GM18517 (cell line): ENCODE results near the gene ST3GAL3.

Experiments
- ATAC-seq: cut with Tn5 transposase; IDR thresholded peaks from one replicate; pipeline ENCODE4 v1.9.1; 2021; ENCODE audit warnings: mild to moderate bottlenecking, moderate library complexity; ENCODE audit not compliant: unreplicated experiment

ST3GAL3 gene

DNA sequence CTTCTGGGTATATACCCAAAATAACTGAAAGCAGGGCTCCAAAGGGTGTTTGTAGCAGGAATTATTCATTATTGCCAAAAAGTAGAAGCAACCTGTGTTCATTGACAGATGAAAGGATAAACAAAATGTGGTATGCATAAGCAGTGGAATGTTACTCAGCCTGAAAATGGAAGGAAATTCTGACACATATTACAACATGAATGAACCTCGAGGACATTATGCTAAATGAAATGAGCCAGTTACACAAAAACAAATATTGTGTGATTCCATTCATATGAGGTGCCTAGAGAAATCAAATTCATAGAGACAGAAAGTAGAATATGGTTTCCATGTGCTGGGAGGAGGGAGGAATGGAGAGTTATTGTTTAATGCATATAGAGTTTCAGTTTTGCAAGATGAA lies 140.0 kb downstream of the ST3GAL3 start:
- ATAC-seq, result no peak

DNA sequence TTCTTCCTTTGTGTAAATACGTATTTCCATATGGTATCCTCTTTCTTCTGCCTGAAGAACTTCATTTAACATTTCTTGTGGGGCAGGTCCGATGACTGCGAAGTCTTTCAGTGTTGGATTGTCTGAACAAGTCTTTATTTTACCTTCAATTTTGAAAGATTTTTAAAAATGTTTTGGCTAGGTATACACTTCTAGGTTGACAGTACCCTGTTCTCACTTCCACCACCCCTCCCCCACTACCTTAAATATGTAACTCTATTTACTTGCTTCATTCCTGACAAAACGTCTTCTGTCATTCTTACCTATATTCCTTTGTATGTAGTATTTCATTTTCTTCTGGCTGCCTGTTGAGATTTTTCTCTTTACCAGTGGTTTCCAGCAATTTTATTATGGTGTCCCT lies 140.5 kb downstream of the ST3GAL3 start:
- ATAC-seq, result no peak

DNA sequence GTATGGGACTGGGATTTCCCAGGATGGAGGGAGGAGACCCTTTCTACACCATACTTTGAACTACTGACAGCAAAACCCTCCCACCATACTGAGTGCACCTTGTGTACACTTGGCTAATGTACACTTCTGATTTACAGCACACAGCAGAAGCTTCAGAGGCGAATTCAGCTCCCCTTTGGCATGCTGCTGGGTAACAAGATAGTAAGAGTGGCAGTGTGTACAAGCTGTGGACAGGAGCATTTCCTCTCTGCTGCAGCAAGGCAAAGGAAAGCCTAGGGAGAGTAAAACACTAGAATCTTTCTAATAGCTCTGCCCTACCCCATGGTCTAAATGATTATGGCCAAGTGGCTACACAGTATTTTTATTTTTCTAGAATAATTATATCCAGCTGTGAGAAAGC lies 142.3 kb downstream of the ST3GAL3 start:
- ATAC-seq, result no peak

DNA sequence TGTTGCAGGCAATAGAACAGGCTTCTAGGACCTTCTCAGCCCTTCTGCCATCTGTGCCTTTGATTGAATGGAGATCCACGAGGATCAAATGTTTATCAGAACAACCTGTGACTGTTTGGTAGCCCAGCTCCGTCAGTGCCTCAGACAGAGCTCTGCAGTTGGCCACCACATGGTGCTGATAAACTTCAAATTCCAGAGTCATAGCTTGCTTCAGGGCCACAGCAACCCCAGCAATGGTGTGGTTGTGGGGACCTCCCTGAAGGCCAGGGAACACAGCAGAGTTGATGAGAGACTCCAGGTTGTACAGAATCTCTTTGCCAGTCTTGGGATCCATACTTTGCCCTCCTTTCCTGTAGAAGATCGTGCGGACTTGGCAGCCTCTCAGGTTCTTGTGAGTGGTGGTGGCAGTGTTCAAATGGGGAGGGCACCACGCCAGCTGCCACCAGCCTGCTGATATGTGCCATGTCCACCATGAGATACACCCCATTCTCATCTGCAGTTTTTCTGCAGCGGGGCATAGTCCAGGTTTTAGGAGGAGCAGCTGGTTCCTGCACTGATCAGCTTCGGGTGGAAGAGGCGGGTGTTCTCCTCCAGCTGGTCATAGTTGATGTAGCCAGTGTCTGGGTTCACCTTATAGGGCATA lies 143.4 kb downstream of the ST3GAL3 start:
- ATAC-seq, result no peak

DNA sequence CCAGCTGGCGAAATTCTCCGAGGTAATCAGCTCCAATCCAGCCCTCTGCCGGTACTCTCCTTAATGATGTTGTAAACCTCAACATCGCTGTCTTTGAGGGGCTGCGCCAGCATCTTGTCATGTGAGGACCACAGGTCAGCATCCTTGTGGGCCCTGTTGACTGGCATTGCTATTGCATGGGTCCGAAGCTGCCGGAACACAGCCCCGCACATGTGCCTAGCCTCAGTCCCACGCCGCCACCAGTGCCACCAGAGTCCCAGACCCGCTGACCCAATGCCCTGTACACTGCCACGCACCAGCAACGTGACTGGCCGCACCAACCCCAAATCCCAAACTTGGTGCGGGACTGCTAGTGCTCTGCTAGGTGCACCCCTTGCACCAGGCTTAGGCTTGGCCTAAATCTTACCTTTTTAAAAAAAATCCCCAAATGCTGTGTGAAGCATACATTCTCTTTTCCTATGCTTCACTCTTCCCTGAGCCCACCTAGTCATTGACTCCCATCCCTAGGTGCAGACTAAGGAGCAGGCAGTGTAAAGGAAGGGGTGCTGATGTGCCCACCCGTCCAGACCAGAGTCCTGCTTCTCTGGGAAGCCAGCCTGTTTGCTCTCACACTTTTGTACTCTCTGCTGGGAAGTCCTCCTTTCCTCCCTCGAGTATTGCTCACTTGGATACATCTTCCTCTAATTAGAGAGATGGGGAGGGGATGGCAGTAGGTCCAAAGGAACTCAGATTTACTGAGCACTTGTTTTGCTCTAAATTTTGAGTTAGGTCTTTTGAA lies 144.4 kb downstream of the ST3GAL3 start:
- ATAC-seq, result no peak

DNA sequence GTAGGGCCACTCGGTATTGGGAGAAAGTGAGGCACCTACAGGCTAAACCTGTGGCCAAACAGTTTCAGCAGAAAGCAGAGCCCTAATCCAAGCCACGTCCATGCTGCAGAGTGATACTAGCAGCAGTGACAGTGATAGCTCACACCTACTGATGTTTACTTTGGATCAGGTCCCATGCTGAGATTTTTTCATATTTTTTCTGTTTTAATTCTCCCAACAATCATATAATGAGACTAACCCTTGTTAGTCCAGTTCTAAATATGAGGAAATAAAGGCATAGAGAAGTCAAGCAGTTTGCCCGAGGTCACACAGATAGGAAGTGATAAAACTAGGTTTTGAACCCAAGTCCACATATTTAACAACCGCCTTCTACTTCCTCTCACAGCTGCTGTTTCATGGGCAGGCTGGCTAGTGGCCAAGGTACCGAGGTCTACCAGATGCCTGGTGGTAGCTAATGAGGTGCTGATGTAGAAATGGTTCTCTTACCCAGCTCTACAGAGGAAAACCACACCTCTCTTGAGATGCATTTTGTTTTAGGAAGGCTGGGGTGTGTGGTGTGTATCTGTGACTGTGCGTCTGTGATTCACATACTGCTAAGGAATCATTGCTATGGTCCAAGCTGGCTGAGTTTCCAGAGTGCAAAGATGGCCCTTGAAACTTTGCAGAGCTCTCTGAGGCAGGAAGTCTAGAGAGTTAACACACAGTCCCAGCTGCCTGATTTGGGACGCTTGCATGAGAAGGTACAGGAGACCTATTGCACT lies 146.0 kb downstream of the ST3GAL3 start:
- no peak for ATAC-seq

DNA sequence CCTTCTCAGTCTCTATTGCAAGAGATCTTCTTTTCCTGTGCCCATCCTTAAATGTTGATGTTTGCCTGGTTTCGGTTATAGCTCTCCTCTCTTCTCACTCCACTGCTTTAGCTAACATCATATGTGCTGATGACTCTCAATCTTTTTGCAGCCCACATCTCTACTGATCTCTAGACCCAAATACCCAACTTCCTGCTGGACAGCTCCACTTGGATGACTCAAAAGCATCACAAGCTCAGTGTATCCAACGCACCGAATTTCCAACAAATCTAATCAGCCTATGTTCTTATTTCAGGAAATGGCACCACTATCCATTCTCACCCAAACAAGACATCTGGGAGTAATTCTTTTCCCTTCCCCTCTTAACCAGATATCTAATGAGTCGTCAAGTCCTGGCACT lies 147.1 kb downstream of the ST3GAL3 start:
- ATAC-seq, result no peak

DNA sequence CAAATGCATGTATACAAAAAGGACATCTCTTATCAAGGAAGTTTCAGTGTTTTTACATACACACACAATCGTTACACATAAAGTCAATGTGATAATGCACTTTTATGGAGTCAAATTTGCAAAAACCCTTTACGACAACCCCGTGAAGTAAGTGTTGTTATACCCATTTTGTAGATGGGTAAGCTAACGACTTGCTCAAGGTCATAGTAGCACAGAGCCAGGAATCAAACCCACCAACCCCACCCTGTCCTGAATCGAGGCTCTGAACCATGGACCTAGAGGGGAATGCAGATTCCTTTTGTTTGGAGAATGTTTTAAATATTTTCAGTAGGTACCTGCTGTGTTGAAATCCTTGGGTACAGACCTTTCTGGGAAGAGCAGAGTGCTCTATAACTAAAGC lies 148.9 kb downstream of the ST3GAL3 start:
- ATAC-seq, result no peak

DNA sequence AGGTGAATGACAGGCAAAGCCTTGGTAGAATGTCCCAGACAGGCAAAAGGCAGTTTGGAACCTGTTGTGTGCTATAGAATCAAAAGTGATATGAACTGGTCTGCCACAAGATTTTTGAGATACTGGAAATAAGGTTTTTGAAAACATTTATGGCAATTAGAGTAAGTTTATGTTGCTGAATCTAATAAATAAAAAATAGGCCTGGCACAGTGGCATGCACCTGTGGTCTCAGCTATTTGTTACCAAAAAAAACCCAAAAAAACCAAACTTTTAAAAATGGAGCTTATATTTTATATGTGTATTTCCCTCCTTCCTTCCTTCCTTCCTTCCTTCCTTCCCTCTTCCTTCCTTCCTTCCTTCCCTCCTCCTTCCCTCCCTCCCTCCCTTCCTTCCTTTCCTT lies 149.8 kb downstream of the ST3GAL3 start:
- no peak for ATAC-seq

DNA sequence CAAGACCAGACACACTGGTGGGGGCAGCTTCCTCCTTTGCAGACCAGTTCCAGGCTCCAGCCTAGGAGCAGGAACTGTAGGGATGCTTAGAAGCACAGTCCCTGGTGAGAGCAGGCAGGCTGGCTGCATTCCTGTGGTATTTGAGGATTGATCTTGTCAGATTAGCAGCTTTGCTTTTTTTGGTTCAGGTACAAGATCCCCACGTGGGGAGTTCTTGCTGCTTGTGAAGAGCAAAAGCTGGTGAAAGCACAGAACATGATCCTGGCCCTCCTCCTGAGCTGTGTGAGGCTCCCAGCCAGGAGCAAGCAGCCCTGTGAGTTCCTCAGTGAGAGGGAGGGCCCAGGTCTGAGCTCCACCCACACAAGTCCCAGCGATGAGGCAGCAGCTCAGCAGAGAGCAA lies 151.0 kb downstream of the ST3GAL3 start:
- ATAC-seq, result no peak

DNA sequence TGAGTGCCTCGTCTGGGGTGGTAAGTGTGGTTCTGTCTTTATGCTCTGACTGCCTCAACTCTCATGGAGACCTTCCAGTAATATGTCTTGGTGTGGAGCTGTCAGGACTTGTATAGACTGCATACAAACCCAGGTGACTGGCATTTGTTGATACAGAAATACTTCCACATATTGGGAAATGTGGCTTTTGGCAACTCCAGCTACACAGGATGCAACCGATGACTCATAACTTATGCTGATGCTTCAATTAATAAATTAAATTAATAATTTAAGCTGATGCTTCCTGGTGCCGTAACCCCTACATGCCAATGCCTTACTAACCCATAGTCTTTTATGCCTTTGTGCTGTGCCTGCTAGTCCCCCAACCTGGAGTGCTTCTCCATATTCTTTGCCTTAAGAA lies 154.0 kb downstream of the ST3GAL3 start:
- no peak for ATAC-seq

DNA sequence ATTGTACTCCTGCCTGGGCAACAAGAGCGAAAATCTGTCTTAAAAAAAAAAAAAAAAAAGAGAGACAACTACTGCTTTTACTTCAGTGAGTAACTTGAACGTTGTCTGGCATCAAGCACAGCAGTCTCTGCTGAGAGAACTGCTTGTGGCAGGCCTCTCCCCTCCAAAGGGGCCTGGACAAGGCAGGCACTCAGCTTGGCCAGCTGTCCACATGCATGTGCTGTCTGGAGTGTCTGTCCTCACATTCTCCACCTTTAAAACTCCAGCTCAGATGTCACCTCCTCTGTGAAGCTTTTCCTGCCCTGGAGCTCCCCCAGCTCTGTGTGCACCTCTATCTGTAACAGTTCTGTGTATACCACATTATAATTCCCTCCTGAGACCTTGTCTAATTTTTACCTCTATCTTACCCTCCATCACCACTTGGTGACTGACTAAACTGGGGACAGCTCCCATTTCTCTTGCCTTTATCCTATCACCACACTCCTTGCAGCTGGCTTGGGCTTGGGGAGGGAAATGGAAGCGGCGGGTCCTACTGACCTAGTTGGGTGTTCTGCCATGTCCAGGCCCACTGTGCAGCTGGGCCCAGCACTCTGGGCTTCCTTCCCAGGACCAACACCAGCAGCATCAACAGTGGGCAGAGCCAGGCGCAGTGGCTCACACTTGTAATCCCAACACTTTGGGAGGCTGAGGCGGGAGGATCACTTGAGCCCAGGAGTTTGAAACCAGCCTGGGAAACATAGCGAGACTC lies 154.8 kb downstream of the ST3GAL3 start:
- no peak for ATAC-seq

DNA sequence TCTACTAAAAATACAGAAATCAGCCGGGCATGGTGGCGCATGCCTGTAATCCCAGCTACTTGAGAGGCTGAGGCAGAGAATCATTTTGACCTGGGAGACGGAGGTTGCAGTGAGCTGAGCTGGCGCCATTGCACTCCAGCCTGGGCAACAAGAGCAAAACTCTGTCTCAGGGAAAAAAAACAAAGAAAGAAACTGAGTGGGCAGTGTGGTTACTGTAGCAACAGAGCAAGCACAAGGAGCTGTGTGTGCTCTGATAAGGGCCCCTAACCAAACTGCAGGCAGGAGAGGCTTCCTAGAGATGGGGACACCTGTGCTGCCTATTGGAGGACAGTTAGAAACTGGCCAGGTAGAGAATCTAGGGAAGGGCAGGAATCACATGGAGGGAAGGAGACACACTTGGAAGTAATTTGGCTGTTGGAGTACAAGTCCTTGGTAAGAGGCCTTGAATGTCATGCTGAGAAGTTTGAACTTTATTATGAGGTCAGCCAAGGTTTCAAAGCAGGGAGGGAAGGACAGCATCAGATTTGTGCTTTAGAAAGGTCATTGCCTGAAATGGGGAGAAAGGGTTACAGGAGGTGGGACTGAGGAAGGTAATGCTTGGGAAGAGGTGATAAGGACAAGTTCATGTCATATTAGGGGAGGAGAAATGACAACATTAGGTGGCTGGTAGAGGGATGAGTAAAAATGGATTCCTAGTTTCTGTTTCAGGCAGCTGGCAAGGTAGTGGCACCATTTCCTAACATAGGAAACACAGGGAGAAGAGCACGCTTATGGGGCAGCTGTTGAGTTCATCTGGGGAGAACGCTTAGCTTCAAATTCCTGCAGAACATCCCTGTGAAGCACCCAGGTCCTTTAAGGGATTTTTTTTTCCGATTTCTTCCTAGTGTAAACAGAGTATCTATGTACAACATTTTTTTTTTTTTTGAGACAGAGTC lies 157.0 kb downstream of the ST3GAL3 start:
- no peak for ATAC-seq

DNA sequence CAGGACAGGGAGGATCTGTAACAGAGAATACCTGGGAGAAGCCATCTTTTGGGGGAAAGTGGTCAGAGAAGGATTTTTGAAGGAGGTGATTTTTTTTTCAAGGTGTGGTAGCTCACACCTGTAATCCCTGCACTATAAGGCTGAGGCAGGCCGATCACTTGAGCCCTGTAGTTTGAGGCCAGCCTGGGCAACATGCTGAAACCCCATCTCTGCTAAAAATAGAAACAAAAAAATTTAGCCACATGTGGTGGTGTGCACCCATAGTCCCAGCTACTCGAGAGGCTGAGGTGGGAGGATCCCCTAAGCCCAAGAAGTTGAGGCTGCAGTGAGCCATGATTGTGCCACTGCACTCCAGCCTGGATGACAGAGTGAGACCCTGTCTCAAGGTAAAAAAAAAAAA lies 158.9 kb downstream of the ST3GAL3 start:
- no peak for ATAC-seq

DNA sequence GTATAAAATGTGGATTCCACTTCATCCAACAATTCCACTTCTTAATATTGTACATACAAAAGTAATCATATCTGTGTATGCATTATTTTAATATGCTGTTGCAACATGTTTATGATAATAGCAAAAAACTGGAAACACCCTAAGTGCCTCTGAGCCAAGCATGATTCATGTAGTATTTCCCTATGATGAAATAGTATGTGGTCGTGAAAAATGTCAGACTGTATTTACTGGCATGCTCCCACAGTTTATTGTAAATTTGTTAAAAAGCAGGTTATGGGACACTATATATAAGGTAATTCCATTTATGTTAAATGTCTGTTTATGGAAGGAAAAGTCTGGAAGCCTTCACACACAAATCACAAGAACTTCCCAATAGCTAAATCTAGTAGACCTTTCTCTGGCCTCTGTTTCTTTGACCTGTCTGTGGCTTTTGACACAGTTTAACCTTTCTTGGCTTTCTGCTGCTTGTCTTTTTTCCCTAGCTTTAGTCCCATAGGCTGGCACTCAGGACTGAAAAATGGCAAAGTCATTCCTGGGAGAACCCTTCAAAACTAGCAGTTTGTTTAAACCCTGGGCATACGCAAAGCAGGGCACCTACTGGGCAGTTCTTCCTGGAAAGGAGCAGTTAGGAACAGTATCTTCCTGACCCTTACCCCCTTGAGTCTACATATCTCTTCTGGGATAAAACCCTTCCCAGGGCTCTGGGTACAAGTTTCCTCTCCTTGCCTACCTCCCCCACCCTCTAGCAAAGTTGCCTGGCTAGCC lies 160.8 kb downstream of the ST3GAL3 start:
- ATAC-seq, result no peak

DNA sequence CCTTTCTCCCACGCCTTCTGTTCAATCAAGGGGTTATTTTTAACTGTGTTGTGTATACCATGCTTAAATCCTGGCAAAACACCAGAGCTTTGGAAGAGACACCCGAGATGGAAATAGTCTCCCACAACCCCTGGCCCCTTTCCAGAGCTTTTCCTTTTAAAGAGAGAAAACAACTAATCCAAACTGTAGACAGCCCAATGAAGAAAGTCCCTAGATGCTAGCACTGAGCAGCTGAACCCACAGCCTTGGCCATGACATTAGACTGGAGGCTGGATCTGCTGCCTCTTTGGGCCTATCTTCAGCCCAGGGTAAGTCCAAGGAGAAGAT lies 161.4 kb downstream of the ST3GAL3 start:
- ATAC-seq, result no peak

DNA sequence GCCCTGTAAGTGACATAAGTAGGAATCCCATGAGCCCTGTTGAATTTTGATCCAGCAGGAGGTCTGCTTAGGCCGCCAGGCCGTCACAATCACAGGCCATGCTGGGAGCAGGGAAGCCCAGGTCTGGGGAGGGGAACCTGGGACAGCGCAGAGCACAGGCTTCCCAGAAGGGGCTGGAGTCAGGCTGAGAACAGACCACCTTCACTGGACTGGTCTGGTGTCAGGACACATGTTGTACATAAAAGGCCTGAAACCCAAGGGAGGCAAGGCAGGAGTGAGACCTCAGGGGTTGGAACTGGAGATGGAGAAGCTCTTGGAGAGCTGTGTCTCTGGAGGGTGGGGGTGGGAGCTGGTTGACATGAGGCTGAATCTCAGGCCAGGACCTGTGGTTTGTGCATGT lies 163.0 kb downstream of the ST3GAL3 start:
- ATAC-seq, result no peak

DNA sequence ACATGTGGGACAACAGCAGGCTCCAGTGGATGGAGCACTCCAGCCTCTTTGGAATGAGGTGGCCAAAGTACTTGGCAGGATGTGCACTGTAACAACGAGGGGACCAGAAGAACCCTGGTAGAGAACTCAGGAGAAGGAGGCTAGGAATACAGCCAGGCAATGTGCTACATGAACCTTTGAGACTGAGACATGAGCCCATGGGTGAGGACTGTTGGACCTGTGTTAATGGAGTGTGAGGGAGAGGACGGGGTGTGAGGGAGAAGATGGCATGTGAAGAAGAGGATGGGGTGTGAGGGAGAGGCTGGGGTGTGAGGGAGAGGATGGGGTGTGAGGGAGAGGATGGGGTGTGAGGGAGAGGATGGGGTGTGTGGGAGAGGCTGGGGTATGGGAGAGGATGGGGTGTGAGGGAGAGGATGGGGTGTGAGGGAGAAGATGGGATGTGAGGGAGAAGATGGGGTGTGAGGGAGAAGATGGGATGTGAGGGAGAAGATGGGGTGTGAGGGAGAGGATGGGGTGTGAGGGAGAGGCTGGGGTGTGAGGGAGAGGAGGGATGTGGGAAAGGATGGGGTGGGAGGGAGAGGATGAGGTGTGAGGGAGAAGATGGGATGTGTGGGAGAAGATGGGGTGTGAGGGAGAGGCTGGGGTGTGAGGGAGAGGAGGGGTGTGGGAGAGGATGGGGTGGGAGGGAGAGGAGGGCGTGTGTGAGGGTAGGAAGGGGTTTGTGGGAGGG lies 164.0 kb downstream of the ST3GAL3 start:
- ATAC-seq, result no peak

DNA sequence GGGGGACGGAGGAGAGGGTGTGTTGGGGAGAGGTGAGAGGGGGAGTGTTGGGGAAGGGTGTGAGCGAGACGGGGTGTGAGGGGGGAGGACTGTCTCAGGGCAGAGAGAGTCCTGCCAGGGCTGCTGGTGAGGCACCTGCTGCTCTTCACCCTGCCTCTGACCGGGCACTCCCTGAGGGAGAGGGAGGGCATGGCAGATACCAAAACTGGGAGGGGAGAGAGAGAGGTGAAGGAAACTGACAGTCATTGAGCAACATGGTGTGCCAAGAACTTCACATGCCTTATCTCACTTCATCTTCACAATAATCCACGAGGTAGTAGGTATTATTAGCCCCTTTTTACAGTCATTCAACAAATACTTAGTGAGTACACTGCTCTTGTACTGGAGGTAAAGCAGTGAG lies 164.9 kb downstream of the ST3GAL3 start:
- no peak for ATAC-seq
